Measurements from ENCODE around the gene GAA.
"Not testable (repeated sequence)": the region's sequence is repeated elsewhere in the genome, so short reads cannot be mapped to it uniquely, and the experiment has no call there.

DNA sequence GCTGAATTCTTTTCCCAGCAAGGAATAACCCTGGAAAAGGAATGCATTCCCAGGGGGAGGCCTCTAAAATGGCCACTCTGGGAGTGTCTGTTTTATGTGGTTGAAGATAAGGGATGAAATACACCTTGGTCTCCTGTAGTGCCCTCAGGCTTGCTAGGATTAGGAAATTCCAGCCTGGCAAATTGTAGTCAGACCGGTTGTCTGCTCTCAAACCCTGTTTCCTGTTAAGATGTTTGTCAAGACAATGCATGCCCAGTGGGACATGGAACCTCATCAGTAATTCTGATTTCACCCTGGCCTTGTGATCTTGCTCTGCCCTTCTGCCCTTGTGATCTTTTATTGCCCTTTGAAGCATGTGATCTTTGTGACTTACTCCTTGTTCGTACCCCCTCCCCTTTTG is 54.2 kb downstream of the GAA start:
- TF ChIP-seq POLR2A, EP300, POLR2AphosphoS5 (IDR thresholded peaks at IDR 0.05): not testable (repeated sequence)
- TF ChIP-seq, protein P1, sequence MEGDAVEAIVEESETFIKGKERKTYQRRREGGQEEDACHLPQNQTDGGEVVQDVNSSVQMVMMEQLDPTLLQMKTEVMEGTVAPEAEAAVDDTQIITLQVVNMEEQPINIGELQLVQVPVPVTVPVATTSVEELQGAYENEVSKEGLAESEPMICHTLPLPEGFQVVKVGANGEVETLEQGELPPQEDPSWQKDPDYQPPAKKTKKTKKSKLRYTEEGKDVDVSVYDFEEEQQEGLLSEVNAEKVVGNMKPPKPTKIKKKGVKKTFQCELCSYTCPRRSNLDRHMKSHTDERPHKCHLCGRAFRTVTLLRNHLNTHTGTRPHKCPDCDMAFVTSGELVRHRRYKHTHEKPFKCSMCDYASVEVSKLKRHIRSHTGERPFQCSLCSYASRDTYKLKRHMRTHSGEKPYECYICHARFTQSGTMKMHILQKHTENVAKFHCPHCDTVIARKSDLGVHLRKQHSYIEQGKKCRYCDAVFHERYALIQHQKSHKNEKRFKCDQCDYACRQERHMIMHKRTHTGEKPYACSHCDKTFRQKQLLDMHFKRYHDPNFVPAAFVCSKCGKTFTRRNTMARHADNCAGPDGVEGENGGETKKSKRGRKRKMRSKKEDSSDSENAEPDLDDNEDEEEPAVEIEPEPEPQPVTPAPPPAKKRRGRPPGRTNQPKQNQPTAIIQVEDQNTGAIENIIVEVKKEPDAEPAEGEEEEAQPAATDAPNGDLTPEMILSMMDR (IDR thresholded peaks at IDR 0.05) = not testable (repeated sequence)

All from gastroesophageal sphincter (tissue), 3 donors.